Mesenchymal stem cell (in vitro differentiated cells and primary cell): ENCODE results near the gene ALG12.

Source experiments
- DNase-seq: peaks from one replicate; pipeline ENCODE4 v3.0.0-alpha.2; 2013
- H2AFZ ChIP-seq: one replicate; pipeline ENCODE4 v1.6.1; 2013; ENCODE audit warnings: low read depth, mild to moderate bottlenecking, control low read depth, inconsistent platforms, low read length, moderate library complexity
- H2AK5ac ChIP-seq: 2 replicates; pipeline ENCODE4 v1.6.1; 2013; ENCODE audit warnings: low read length, moderate library complexity, mild to moderate bottlenecking, inconsistent platforms; ENCODE audit not compliant: severe bottlenecking
- H2BK120ac ChIP-seq: one replicate; pipeline ENCODE4 v1.6.1; 2013; ENCODE audit warnings: low read depth, mild to moderate bottlenecking, inconsistent platforms, low read length, moderate library complexity
- H2BK12ac ChIP-seq, 2 experiments: one replicate each; pipeline ENCODE4 v1.6.1; 2013; ENCODE audit warnings: inconsistent platforms in 2 of 2, low read length in 2 of 2, mild to moderate bottlenecking in 2 of 2, moderate library complexity in 2 of 2, control low read depth in 1 of 2
- H2BK15ac ChIP-seq: one replicate; pipeline ENCODE4 v1.6.1; 2013; ENCODE audit warnings: mild to moderate bottlenecking, low read depth, inconsistent platforms; ENCODE audit not compliant: poor library complexity, severe bottlenecking
- H2BK5ac ChIP-seq: 2 replicates; pipeline ENCODE4 v1.6.1; 2013; ENCODE audit warnings: low read depth, mild to moderate bottlenecking, low read length, control low read depth, inconsistent platforms; ENCODE audit not compliant: poor library complexity, severe bottlenecking
- H3K14ac ChIP-seq, 2 experiments: one replicate each; pipeline ENCODE4 v1.6.1; 2013; ENCODE audit warnings: inconsistent platforms in 2 of 2, low read length in 2 of 2, control low read depth in 1 of 2, mild to moderate bottlenecking in 1 of 2, moderate library complexity in 1 of 2
- H3K18ac ChIP-seq, 2 experiments: one replicate each; pipeline ENCODE4 v1.6.1; 2013; ENCODE audit warnings: inconsistent platforms in 2 of 2, low read length in 2 of 2, control low read depth in 1 of 2, low read depth in 1 of 2, mild to moderate bottlenecking in 1 of 2
- H3K23ac ChIP-seq, 2 experiments: one replicate each; pipeline ENCODE4 v1.6.1; 2013; ENCODE audit warnings: inconsistent platforms in 2 of 2, low read length in 2 of 2, mild to moderate bottlenecking in 2 of 2, moderate library complexity in 2 of 2, control low read depth in 1 of 2
- H3K27ac ChIP-seq: 2 replicates; pipeline ENCODE4 v1.5.1; 2013; ENCODE audit warnings: mild to moderate bottlenecking, moderate library complexity, low read length, control low read depth, inconsistent platforms; ENCODE audit not compliant: poor library complexity, severe bottlenecking
- H3K27me3 ChIP-seq, 2 experiments: 2 replicates each; pipeline versions ENCODE4 v1.6.1 to v1.7.0; 2013; ENCODE audit warnings: low read length in 2 of 2, mild to moderate bottlenecking in 2 of 2, moderate library complexity in 2 of 2, control low read depth in 1 of 2, inconsistent platforms in 1 of 2; ENCODE audit not compliant: control insufficient read depth in 1 of 2, insufficient read depth in 1 of 2
- H3K36me3 ChIP-seq, 2 experiments: 2 replicates each; pipeline versions ENCODE4 v1.6.1 to v1.7.0; 2013; ENCODE audit warnings: low read length in 2 of 2, control low read depth in 1 of 2, inconsistent platforms in 1 of 2, low read depth in 1 of 2, mild to moderate bottlenecking in 1 of 2; ENCODE audit not compliant: insufficient read depth in 2 of 2, control insufficient read depth in 1 of 2
- H3K4ac ChIP-seq, 2 experiments: one replicate each; pipeline ENCODE4 v1.6.1; 2013; ENCODE audit warnings: inconsistent platforms in 2 of 2, low read length in 2 of 2, mild to moderate bottlenecking in 2 of 2, moderate library complexity in 2 of 2, control low read depth in 1 of 2, low read depth in 1 of 2
- H3K4me1 ChIP-seq: 2 replicates; pipeline ENCODE4 v1.6.1; 2013; ENCODE audit warnings: low read depth, low read length, control low read depth; ENCODE audit not compliant: control insufficient read depth, insufficient read depth
- H3K4me2 ChIP-seq: 2 replicates; pipeline ENCODE4 v1.6.1; 2013; ENCODE audit warnings: low read length, mild to moderate bottlenecking, inconsistent platforms; ENCODE audit not compliant: poor library complexity, severe bottlenecking
- H3K4me3 ChIP-seq, 2 experiments: 2 replicates each; pipeline versions ENCODE4 v1.5.1 to v1.7.0; 2013; ENCODE audit warnings: low read length in 2 of 2, mild to moderate bottlenecking in 2 of 2, control low read depth in 1 of 2, low read depth in 1 of 2; ENCODE audit not compliant: insufficient read depth in 1 of 2
- H3K79me1 ChIP-seq: replicated peaks from 2 replicates; pipeline ENCODE4 v1.6.1; 2013; ENCODE audit warnings: mild to moderate bottlenecking, control low read depth, low read length, inconsistent platforms; ENCODE audit not compliant: poor library complexity, severe bottlenecking
- H3K9ac ChIP-seq: 2 replicates; pipeline ENCODE4 v1.7.0; 2013; ENCODE audit warnings: mild to moderate bottlenecking, low read length, moderate library complexity
- H3K9me3 ChIP-seq: 2 replicates; pipeline ENCODE4 v1.7.0; 2013; ENCODE audit warnings: mild to moderate bottlenecking, low read length; ENCODE audit not compliant: control insufficient read depth
- H4K8ac ChIP-seq: one replicate; pipeline ENCODE4 v1.6.1; 2013; ENCODE audit warnings: inconsistent platforms, mild to moderate bottlenecking, low read length, moderate library complexity
- H4K91ac ChIP-seq: one replicate; pipeline ENCODE4 v1.6.1; 2013; ENCODE audit warnings: mild to moderate bottlenecking, low read length, inconsistent platforms
- WGBS: methylation state at CpG from one replicate; pipeline ENCODE4 v1.1.7; 2013; ENCODE audit warnings: mixed read lengths; 5-methylcytosine and 5-hydroxymethylcytosine counted together

ALG12 gene

GRCh38 chr22:49878206-49878605, 40.0 kb downstream of the ALG12 start:
- Histone ChIP-seq H3K27ac (no peak overlapping the region), H3K27me3 (no peaks in the 10 kb centered on the region), H3K23ac (no peak overlapping the region), H2AK5ac (no peak overlapping the region), H3K18ac (no peak overlapping the region), H3K4me2 (no peak overlapping the region), H2BK15ac (no peak overlapping the region), H3K4ac (no peak overlapping the region), H3K36me3 (peaks cover 6 to 18% of the 10 kb centered on the region in 2 experiments), H2BK12ac (no peak overlapping the region), H2BK5ac (no peak overlapping the region), H3K9ac (no peak overlapping the region), H3K9me3 (no peaks in the 10 kb centered on the region), H3K14ac (no peak overlapping the region), H2AFZ (no peak overlapping the region), H3K79me1 (peaks cover 25% of the 10 kb centered on the region), H4K8ac (no peak overlapping the region), H4K91ac (no peak overlapping the region), H2BK120ac (no peak overlapping the region), H3K4me1 (peaks cover 4% of the 10 kb centered on the region), H3K4me3 (no peak overlapping the region)
- DNase-seq: no peak
- WGBS: 93% methylated on average over 4 of the region's 8 CpGs

- Histone ChIP-seq H3K9me3 (no peaks in the 10 kb centered on the region), H3K36me3 (peaks cover 6 to 18% of the 10 kb centered on the region in 2 experiments), H3K27ac (no peak overlapping the region), H3K4me2 (no peak overlapping the region), H2BK120ac (no peak overlapping the region), H3K18ac (no peak overlapping the region), H3K14ac (no peak overlapping the region), H3K27me3 (no peaks in the 10 kb centered on the region), H4K91ac (no peak overlapping the region), H3K79me1 (peaks cover 26% of the 10 kb centered on the region), H2BK5ac (no peak overlapping the region), H3K23ac (no peak overlapping the region), H2BK15ac (no peak overlapping the region), H3K4ac (no peak overlapping the region), H3K4me3 (no peak overlapping the region), H2BK12ac (no peak overlapping the region), H2AFZ (no peak overlapping the region), H4K8ac (no peak overlapping the region), H2AK5ac (no peak overlapping the region), H3K4me1 (peaks cover 4% of the 10 kb centered on the region), H3K9ac (no peak overlapping the region)
- WGBS: 100% methylated on average over 6 of the region's 7 CpGs
- DNase-seq: no peak
Measured at GRCh38 chr22:49877642-49878041, 40.6 kb downstream of the ALG12 start.

- no peak overlapping the region for H3K23ac ChIP-seq
- WGBS: 96% methylated on average over 11 of the region's 16 CpGs
- no peak overlapping the region for H2BK5ac ChIP-seq
- H2AK5ac ChIP-seq: no peak overlapping the region
- no peak overlapping the region for H4K8ac ChIP-seq
- no peak overlapping the region for H4K91ac ChIP-seq
- no peak overlapping the region for H3K4me3 ChIP-seq
- peaks cover 10 to 21% of the 10 kb centered on the region in 2 experiments for H3K36me3 ChIP-seq
- H3K27me3 ChIP-seq: no peaks in the 10 kb centered on the region
- H3K4me2 ChIP-seq: no peak overlapping the region
- no peaks in the 10 kb centered on the region for H3K4me1 ChIP-seq
- H2BK120ac ChIP-seq: no peak overlapping the region
- H2AFZ ChIP-seq: no peak overlapping the region
- H3K27ac ChIP-seq: no peak overlapping the region
- H3K79me1 ChIP-seq: peaks cover 20% of the 10 kb centered on the region
- H3K9ac ChIP-seq: no peak overlapping the region
- H3K14ac ChIP-seq: no peak overlapping the region
- H2BK12ac ChIP-seq: no peak overlapping the region
- peaks cover 16% of the 10 kb centered on the region for H3K9me3 ChIP-seq
- H3K4ac ChIP-seq: no peak overlapping the region
- H2BK15ac ChIP-seq: no peak overlapping the region
- H3K18ac ChIP-seq: no peak overlapping the region
- DNase-seq: no peak
Measured at GRCh38 chr22:49873228-49873940, 44.9 kb downstream of the ALG12 start.

- no peak for DNase-seq
- no peak overlapping the region for H3K18ac ChIP-seq
- no peak overlapping the region for H3K27ac ChIP-seq
- H3K4ac ChIP-seq: no peak overlapping the region
- H3K4me3 ChIP-seq: no peak overlapping the region
- no peaks in the 10 kb centered on the region for H3K27me3 ChIP-seq
- H3K9ac ChIP-seq: no peak overlapping the region
- peaks cover 26% of the 10 kb centered on the region for H3K79me1 ChIP-seq
- no peak overlapping the region for H3K23ac ChIP-seq
- H2AFZ ChIP-seq: no peak overlapping the region
- WGBS: 94% methylated on average over 7 of the region's 7 CpGs
- no peak overlapping the region for H3K4me2 ChIP-seq
- H2BK15ac ChIP-seq: no peak overlapping the region
- no peaks in the 10 kb centered on the region for H3K4me1 ChIP-seq
- no peak overlapping the region for H4K8ac ChIP-seq
- H4K91ac ChIP-seq: no peak overlapping the region
- H2BK120ac ChIP-seq: no peak overlapping the region
- no peak overlapping the region for H2BK12ac ChIP-seq
- H2AK5ac ChIP-seq: no peak overlapping the region
- no peak overlapping the region for H3K14ac ChIP-seq
- H3K9me3 ChIP-seq: peaks cover 22% of the 10 kb centered on the region
- no peak overlapping the region for H2BK5ac ChIP-seq
- H3K36me3 ChIP-seq: peaks cover 14 to 20% of the 10 kb centered on the region in 2 experiments
Measured at GRCh38 chr22:49872347-49872746, 45.9 kb downstream of the ALG12 start.
